GM19023 (cell line): ENCODE measurements around the gene NPBWR2.
A peak's percentile ranks its signal among the peaks of the same experiment; 100 is the strongest.
"Not testable (repeated sequence)": the region's sequence is repeated elsewhere in the genome, so short reads cannot be mapped to it uniquely, and the experiment has no call there.

Experiments used
- ATAC-seq: cut with Tn5 transposase; IDR thresholded peaks from one replicate; pipeline ENCODE4 v1.9.1; 2021; ENCODE audit warnings: mild to moderate bottlenecking, moderate library complexity; ENCODE audit not compliant: unreplicated experiment

NPBWR2 gene

DNA sequence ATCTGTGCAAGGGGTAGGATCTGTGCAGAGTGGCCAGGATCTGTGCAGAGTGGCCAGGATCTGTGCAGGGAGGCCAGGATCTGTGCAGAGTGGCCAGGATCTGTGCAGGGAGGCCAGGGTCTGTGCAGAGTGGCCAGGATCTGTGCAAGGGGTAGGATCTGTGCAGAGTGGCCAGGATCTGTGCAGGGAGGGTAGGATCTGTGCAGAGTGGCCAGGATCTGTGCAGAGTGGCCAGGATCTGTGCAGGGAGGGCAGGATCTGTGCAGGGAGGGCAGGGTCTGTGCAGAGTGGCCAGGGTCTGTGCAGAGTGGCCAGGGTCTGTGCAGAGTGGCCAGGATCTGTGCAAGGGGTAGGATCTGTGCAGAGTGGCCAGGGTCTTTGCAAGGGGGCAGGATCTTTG is 18.8 kb downstream of the NPBWR2 start:
- not testable (repeated sequence) for ATAC-seq

DNA sequence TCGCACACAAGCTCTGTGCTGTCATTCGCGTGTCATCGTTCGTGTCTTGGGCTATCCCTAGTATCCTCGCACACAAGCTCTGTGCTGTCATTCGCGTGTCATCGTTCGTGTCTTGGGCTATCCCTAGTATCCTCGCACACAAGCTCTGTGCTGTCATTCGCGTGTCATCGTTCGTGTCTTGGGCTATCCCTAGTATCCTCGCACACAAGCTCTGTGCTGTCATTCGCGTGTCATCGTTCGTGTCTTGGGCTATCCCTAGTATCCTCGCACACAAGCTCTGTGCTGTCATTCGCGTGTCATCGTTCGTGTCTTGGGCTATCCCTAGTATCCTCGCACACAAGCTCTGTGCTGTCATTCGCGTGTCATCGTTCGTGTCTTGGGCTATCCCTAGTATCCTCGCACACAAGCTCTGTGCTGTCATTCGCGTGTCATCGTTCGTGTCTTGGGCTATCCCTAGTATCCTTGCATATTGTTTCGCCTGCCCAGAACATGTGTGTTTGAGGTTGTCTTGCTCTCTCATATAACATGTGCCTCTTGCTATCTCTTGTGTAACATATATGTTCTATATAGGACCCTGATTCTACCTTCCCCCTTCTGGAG is 20.0 kb downstream of the NPBWR2 start:
- not testable (repeated sequence) for ATAC-seq

GRCh38 chr20:64086801-64087200 is 20.6 kb downstream of the NPBWR2 start:
- ATAC-seq = no peak

DNA sequence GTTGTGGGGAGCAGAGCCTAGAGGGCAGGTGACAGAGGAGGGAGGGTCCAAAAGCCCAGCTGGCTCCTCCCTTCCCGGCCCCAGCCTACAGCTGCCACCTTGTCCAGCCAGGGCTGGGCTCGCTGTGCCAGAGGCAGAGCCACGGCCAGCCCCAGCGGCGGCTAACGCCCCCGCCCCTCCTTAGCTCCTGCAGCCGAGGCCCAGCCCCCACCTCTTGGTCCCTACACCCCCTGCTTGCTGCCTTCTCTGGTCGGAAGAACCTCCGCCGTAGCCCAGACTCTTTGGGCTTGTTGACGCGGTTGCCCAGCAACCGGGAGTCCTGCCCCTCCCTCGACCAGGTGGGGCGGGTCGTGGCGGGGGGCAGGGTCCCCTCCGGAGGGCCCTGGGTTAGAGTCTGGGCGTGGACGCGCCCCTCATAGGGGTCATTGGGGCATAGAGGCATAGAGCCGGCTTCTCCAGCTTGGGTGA is 22.6 kb downstream of the NPBWR2 start:
- no peak for ATAC-seq

- ATAC-seq = no peak
Observed at GRCh38 chr20:64083804-64084684, 23.3 kb downstream of the NPBWR2 start, which contains the start of gene LKAAEAR1. Gene LKAAEAR1 (minus strand): TSS chr20:64084398. CDS start chr20:64084219, 179 bp downstream.

DNA sequence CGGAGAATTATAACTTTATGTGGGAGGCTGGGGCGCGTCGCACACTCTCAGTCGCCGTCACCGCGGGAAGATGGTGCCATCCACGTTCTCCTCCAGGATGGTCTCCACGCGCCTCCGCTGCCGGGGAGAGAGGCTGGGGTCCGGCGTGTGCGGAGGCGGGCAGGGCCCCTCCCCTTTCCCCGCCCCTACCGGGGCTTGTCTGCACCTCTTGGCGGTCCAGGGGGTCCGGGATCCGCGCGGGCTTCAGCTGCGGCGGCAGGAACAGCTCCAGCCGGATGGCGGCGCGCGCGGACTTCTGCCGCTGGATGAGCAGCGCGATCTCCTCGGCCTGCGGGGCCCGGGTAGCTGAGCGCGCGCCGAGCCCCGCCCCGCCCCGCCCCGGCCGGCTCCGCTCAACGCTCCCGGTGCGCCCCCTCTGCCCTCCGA is 24.0 kb downstream of the NPBWR2 start:
- no peak for ATAC-seq

DNA sequence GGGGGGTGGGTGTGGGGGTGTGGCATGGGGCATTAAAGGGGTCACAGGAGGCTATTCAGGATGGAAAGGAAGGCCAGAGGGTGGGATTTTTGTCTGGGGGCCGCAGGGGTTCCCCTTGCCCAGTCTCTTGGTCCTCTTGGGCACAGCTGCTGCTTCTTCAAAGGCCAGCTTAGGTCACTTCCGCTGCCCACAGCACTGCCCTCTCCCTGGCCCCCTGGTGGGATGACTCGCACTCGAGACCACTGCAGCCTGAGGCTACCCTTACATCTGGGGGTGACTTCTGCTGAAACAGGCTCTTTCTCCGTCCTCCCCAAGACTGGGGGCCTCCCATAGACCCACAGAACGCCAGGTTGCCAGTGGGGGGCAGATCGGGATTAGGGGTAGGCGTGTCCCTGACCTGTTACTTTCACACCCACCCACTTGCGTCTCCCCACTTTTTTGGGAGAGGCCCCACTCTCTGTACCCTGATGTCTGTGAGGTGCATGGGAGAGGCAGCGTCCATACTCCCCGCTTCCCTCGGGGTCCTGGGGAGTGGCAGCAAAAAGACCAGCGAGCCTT is 24.5 kb downstream of the NPBWR2 start:
- no peak for ATAC-seq

DNA sequence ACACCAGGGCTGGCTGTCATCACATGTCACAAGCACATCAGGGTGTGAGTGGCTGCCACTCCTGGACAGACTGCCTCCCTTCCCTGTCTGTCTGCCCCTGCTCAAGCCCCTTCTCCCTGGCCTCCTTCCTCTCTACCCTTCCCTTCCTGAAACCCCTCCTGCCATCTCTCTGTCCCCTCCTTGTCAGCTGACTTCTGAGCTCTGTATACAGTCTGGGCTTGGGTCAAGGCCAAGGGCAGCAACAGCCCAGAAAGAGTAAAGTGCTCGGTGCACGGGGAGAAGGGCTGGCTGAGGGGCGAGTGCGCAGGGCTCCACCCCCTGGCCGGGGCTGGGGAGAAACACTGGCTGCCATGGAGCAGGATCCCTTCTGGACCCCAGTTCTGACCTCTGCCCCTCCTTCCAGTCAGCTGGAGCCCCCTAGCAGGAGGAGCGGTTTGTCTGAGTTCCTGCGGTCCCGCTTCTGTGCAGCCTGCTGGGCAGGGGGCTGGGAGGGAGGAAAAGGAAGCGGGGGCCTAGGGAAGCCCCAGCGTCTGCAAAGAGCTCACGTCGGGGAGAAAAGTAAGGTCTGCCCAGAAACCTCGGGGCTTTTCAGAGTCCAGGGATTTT is 25.1 kb downstream of the NPBWR2 start:
- no peak for ATAC-seq

DNA sequence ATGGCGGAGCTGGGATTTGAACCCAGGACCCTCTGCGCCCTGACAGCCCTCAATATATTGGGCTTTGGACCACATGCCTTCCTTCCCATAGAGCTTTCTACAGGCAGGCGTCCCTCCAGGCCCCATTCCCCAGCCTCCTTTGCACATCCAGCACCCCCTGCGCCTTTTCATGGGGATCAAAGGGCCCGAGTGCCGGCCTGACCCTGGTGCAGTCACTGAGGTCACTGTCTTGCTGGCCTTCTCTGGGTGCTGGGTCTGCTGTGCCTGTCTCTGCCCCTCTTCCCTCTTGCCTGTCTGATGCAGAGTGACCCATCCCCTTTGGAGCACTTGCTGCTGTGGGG is 25.8 kb downstream of the NPBWR2 start:
- ATAC-seq = no peak

GRCh38 chr20:64080813-64081623 is 26.3 kb downstream of the NPBWR2 start:
- no peak for ATAC-seq

DNA sequence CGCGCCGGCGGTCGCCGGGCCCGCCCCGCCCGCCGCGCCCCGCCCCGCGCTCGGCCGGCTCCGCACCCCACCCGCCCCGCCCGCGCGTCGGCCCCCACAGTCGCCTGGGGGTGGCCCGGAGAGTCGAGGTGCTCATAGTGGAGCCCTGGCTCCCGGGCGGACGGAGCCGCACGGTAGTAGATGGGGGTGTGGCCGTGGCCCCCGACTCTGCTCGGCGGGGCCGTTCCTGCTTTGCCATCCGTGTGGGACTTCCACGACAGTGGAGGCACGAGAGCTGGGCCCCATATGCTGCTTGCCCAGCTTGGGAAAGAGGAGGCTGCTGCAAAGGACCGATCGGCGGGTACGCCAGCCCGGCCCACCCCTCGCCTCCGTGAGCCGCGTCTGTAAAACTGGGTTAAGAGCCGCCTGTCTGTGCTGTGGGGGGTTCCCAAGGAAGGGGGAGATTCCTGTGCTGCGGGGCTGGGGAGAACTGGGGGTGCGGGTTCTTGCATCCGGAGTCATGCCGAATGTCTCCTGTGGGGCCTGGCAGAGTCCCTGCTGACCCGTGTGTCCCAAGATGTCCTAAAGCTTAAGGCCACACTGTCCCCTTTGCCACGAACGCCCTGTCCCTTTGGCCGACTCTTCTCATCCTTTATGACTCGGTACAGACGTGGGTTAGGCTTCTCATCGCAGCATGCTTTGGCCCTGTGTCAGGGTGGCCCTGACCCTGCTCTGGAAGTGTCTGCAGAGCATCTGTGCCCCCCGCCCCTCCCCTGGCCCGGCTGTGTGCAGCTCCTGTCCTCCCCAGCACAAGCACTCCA is 27.2 kb downstream of the NPBWR2 start, which contains the start of gene OPRL1:
Gene OPRL1, plus strand, starts transcription at position 70 of the 800 bp plus-strand sequence. CDS start 12,639 bp downstream, outside the sequence.
- ATAC-seq = no peak

DNA sequence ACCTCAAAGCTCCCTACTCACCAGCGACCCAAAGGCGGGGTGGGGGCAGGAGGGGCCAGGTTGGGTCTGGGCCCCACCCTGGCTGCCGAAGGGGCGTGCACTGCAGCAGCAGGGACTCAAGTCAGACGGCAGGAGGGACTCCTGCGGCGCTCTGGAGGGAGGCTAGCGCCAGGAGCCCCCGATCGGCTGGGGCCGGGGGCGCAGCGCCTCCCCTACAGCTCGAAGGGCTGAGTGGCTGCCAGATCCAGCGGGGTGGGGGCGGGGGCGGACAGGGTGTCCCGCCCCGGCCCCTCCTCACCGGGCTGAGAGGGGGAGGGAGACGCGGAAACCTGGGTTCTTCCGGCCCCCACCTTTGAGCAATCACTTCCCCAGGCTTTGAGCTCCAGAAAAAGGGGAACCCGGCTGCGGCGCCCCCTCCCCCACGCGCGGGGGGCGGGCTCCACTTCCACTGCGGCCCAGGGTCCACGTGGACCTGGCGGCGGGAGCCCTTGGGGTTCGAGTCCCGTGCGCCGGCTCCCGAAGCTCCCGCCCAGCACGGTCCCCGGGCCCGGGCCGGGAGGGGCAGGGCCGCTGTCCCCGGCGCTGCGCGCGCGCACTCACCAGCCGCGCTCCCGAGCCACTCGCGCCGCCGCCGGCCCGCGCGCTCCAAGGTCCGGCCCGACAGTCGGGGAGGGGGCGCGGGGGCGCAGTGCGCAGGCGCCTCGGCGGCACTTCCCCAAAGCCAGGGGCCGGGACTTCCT is 27.9 kb downstream of the NPBWR2 start, which contains the start of gene RGS19:
Gene RGS19, minus strand, starts transcription at position 246 of the 740 bp plus-strand sequence. CDS start 2,632 bp downstream, outside the sequence.
- ATAC-seq = peak; percentile 46

- ATAC-seq = no peak
Observed at GRCh38 chr20:64078934-64079272, 28.5 kb downstream of the NPBWR2 start.

GRCh38 chr20:64077876-64078551 is 29.4 kb downstream of the NPBWR2 start:
- ATAC-seq = no peak

- no peak for ATAC-seq
Observed at GRCh38 chr20:64077541-64077875, 29.9 kb downstream of the NPBWR2 start.

- no peak for ATAC-seq
Observed at GRCh38 chr20:64077094-64077493, 30.3 kb downstream of the NPBWR2 start.

- ATAC-seq = no peak
Observed at GRCh38 chr20:64076061-64076997, 31.0 kb downstream of the NPBWR2 start.
